22Rv1 (cell line): Measurements from ENCODE around the gene ERICH3.
"Not testable (repeated sequence)": the region's sequence is repeated elsewhere in the genome, so short reads cannot be mapped to it uniquely, and the experiment has no call there.

ENCODE experiments used
- ZFX ChIP-seq: fragments of 450-650 bp; IDR thresholded peaks from 2 replicates; pipeline ENCODE4 v1.6.1; 2017; ENCODE audit warnings: antibody characterized with exemption, borderline replicate concordance
- TF ChIP-seq, protein P1 (sequence below): fragments of 450-650 bp; IDR thresholded peaks from 2 replicates; pipeline ENCODE4 v1.5.1; 2017; ENCODE audit warnings: mild to moderate bottlenecking

GRCh38 chr1:74670866-74671265, 2.7 kb downstream of the ERICH3 start:
- TF ChIP-seq, protein P1, sequence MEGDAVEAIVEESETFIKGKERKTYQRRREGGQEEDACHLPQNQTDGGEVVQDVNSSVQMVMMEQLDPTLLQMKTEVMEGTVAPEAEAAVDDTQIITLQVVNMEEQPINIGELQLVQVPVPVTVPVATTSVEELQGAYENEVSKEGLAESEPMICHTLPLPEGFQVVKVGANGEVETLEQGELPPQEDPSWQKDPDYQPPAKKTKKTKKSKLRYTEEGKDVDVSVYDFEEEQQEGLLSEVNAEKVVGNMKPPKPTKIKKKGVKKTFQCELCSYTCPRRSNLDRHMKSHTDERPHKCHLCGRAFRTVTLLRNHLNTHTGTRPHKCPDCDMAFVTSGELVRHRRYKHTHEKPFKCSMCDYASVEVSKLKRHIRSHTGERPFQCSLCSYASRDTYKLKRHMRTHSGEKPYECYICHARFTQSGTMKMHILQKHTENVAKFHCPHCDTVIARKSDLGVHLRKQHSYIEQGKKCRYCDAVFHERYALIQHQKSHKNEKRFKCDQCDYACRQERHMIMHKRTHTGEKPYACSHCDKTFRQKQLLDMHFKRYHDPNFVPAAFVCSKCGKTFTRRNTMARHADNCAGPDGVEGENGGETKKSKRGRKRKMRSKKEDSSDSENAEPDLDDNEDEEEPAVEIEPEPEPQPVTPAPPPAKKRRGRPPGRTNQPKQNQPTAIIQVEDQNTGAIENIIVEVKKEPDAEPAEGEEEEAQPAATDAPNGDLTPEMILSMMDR = not testable (repeated sequence)
- TF ChIP-seq ZFX = not testable (repeated sequence)
